ENCODE measurements around the gene GRIA2.

GRIA2 gene

DNA sequence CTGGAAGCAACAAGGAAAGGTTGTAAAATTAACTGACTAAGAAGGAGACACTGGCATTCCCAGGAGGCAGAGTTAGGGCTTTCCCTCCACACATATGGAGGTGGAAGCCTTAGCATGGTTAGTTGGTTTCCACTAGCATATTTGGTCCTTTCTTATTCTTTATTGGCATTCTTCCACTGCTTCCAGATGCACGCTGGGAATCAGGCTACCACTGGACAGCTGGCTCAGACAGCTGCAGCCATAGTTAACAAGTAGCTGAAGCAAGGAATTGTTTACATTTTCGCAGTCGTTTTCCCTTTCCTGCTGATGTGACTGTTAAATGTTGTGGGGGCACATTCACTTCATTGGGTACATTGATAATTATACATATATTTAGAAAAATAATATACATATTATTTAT, 169.2 kb downstream of the GRIA2 start:
- DNase-seq, result no peak

DNA sequence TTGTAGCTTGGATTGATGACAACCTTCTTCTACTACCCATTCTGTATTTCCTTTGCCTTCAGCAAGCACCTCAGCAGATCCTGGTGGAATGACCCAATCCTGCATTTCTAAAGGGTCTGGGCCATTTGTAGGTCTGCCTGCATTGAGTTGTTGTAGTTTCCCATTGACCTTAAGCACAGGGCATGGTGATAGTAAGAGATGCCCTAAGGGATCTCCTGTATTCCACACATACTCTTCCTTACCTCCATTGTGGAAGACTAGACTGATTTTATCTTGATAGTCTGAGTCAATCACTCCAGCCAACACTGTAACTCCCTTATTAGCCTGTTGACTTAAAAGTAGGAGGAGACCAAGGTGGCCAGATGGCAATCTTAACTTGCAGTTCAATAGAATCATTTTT, 184.5 kb downstream of the GRIA2 start:
- no peak for DNase-seq

Data from Kasumi-1 (cell line).